GM12801 (cell line): ENCODE results near the gene MRPL23.

Source experiments
- CTCF ChIP-seq: IDR thresholded peaks from one replicate; pipeline ENCODE4 v1.5.1; 2011; ENCODE audit warnings: control low read depth; ENCODE audit not compliant: insufficient read length; ENCODE audit errors: extremely low read depth

MRPL23 gene

GRCh38 chr11:1948389-1948788, 1.3 kb downstream of the MRPL23 start:
- no peak for TF ChIP-seq CTCF

- no peak for TF ChIP-seq CTCF
These were observed 2.2 kb downstream of the MRPL23 start for GRCh38 chr11:1949302-1949701.

- TF ChIP-seq CTCF, result no peak
These were observed 2.8 kb downstream of the MRPL23 start for GRCh38 chr11:1949922-1950321.

- no peak for TF ChIP-seq CTCF
These were observed 5.8 kb downstream of the MRPL23 start for GRCh38 chr11:1952806-1953482.

GRCh38 chr11:1953489-1954266, 6.5 kb downstream of the MRPL23 start:
- TF ChIP-seq CTCF, result no peak

- no peak for TF ChIP-seq CTCF
These were observed 11.2 kb downstream of the MRPL23 start for GRCh38 chr11:1958367-1958766.

GRCh38 chr11:1959786-1960185, 12.7 kb downstream of the MRPL23 start:
- no peak for TF ChIP-seq CTCF
